Uterus (tissue), 4 donors: Measurements from ENCODE around the gene MRTFB. TPM values are rescaled to one million over a fixed set of nuclear protein-coding genes. Genes with fewer than 3 reads are reported as not detected.
A peak's percentile ranks its signal among the peaks of the same experiment; 100 is the strongest.

Source experiments
- DNase-seq, 2 donors: peaks; one replicate each; pipeline ENCODE4 v3.0.0-alpha.2; 2019 to 2020
- H3K27ac ChIP-seq, 2 donors: fragments of 200-600 bp; sonication (generic); 1 replicate in 1 of 2; 2 replicates in 1 of 2; pipeline ENCODE4 v1.5.1; 2016 to 2018
- H3K27me3 ChIP-seq, 2 donors: fragments of 200-600 bp; sonication (generic); one replicate each; pipeline ENCODE4 v1.5.1; 2018 to 2019; ENCODE audit warnings: control low read depth in 1 of 2
- H3K36me3 ChIP-seq, 2 donors: fragments of 200-600 bp; sonication (generic); one replicate each; pipeline ENCODE4 v1.5.1; 2019; ENCODE audit warnings: control low read depth in 1 of 2
- H3K4me1 ChIP-seq, 2 donors: fragments of 200-600 bp; sonication (generic); one replicate each; pipeline ENCODE4 v1.5.1; 2018 to 2019; ENCODE audit warnings: control low read depth in 1 of 2
- H3K4me3 ChIP-seq, 2 donors: fragments of 200-600 bp; sonication (generic); 1 replicate in 1 of 2; 2 replicates in 1 of 2; pipeline ENCODE4 v1.5.1; 2018 to 2019; ENCODE audit warnings: mild to moderate bottlenecking in 1 of 2
- H3K9me3 ChIP-seq, 2 donors: fragments of 200-600 bp; sonication (generic); one replicate each; pipeline ENCODE4 v1.5.1; 2019; ENCODE audit warnings: control low read depth in 1 of 2
- POLR2A ChIP-seq, 2 donors: fragments of 450-650 bp; IDR thresholded peaks; one replicate each; pipeline ENCODE4 v1.6.1; 2016; ENCODE audit warnings: antibody characterized with exemption in 2 of 2, mild to moderate bottlenecking in 1 of 2, moderate library complexity in 1 of 2
- intact Hi-C: fragments of 100-400 bp; cut with DNase I; formaldehyde crosslinking; loops from one replicate; pipeline ENCODE4 v1.15.1; 2023; ENCODE audit warnings: low total_unique reads
- total RNA-seq, 4 donors: library from RNA; depleted of rRNA in 3 of 4; stranded (reverse); fragments of >200 nt in 3 of 4; gene quantifications; one replicate each; pipeline versions ENCODE4 v1.1.0 to v1.2.4, GENCODE V29; 2014 to 2023
- TF ChIP-seq, protein P1 (sequence below), 4 experiments: fragments of 200-600 bp in 2 of 4; fragments of 450-650 bp in 2 of 4; sonication (generic) in 2 of 4; IDR thresholded peaks; one replicate each; pipeline ENCODE4 v1.5.1; 2016 to 2019; ENCODE audit warnings: antibody characterized with exemption in 4 of 4, mild to moderate bottlenecking in 2 of 4, moderate library complexity in 1 of 4
- donor health status: DM: yes; HTN: yes; CAD: no.

MRTFB gene
- total RNA-seq, 4 donors from 2014 or later = 49.8 to 178 (median 75.1) TPM

DNA sequence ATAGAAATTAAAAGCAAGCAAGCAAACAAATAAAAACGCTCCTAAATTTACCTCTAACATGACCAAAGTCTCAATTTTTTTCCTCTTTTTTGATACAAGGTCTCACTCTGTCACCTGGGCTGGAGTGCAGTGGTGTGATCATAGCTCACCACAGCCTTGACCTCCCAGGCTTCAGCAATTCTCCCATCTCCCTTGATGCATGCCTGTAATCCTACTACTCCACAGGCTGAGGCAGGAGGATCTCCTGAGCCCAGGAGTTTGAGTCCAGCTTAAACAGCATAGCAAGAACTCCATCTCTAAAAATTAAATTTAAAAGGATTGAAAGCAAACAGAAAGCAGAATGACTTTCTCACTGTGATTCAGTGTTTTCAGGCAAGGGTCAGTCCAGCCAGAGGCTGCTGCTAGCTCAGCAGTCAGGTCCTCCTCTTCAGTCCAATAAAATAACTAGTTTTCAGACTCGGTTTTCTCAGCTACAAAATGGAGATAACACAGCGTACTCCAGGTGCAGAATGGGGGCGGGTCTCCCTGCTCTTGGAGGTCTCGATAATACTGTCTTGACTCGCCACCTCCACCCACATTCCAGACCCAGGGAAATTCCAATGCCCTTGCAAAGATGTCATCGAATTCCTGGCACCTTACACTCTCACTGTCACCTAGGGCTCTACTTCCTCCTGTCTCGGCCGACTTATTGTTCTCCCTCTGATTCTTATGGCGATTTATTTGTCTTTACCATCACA, 20.7 kb upstream of the MRTFB start:
- Histone ChIP-seq H3K27me3 (no peaks in the 10 kb centered on the region), H3K4me3 (no peak overlapping the region), H3K27ac (peak overlapping the region in 1 of 2 donors; percentile 10), H3K36me3 (no peaks in the 10 kb centered on the region), H3K9me3 (no peaks in the 10 kb centered on the region), H3K4me1 (no peaks in the 10 kb centered on the region)
- no peak for DNase-seq
- no peak for TF ChIP-seq POLR2A (IDR thresholded peaks at IDR 0.05)
- TF ChIP-seq, protein P1, sequence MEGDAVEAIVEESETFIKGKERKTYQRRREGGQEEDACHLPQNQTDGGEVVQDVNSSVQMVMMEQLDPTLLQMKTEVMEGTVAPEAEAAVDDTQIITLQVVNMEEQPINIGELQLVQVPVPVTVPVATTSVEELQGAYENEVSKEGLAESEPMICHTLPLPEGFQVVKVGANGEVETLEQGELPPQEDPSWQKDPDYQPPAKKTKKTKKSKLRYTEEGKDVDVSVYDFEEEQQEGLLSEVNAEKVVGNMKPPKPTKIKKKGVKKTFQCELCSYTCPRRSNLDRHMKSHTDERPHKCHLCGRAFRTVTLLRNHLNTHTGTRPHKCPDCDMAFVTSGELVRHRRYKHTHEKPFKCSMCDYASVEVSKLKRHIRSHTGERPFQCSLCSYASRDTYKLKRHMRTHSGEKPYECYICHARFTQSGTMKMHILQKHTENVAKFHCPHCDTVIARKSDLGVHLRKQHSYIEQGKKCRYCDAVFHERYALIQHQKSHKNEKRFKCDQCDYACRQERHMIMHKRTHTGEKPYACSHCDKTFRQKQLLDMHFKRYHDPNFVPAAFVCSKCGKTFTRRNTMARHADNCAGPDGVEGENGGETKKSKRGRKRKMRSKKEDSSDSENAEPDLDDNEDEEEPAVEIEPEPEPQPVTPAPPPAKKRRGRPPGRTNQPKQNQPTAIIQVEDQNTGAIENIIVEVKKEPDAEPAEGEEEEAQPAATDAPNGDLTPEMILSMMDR (IDR thresholded peaks at IDR 0.05) = no peak
- intact Hi-C loops = no loop called here

- TF ChIP-seq POLR2A (IDR thresholded peaks at IDR 0.05) = no peak
- TF ChIP-seq, protein P1 (IDR thresholded peaks at IDR 0.05) = no peak
- Histone ChIP-seq H3K4me3 (no peak overlapping the region), H3K9me3 (no peaks in the 10 kb centered on the region), H3K4me1 (no peaks in the 10 kb centered on the region), H3K27me3 (no peaks in the 10 kb centered on the region), H3K27ac (peak overlapping the region in 1 of 2 donors; percentile 10), H3K36me3 (no peaks in the 10 kb centered on the region)
- no peak for DNase-seq
- intact Hi-C loops = no loop called here
Measured at GRCh38 chr16:14051103-14051729, 19.9 kb upstream of the MRTFB start.

DNA sequence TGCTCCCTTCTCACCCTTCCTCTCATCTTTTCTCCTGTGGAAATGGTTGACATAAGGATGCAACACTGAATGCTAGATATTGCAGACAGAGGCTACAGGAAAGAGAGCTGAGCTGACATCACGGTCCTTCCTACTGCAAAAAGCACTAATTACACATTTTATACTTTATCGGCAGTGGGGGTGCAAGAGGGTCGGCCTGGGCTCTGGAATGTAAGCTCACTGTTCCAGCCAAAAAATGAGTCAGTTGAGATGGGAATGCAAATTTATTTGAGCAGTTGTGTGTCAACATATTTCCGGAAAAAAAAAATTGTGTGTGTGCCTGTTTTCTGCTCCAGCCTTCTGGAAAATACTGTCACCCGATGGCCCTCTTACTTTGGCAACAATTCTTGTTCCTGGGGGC, 14.1 kb upstream of the MRTFB start:
- H3K36me3 ChIP-seq = no peaks in the 10 kb centered on the region
- no peaks in the 10 kb centered on the region for H3K4me1 ChIP-seq
- DNase-seq = no peak
- intact Hi-C loops = no loop called here
- no peak for TF ChIP-seq POLR2A (IDR thresholded peaks at IDR 0.05)
- TF ChIP-seq, protein P1 (IDR thresholded peaks at IDR 0.05) = no peak
- H3K9me3 ChIP-seq = no peaks in the 10 kb centered on the region
- no peak overlapping the region for H3K4me3 ChIP-seq
- H3K27me3 ChIP-seq = no peaks in the 10 kb centered on the region
- H3K27ac ChIP-seq = peak overlapping the region; percentile 54 to 61

GRCh38 chr16:14057878-14058382, 13.2 kb upstream of the MRTFB start:
- TF ChIP-seq POLR2A (IDR thresholded peaks at IDR 0.05) = no peak
- TF ChIP-seq, protein P1 (IDR thresholded peaks at IDR 0.05) = no peak
- Histone ChIP-seq H3K9me3 (no peaks in the 10 kb centered on the region), H3K27ac (peak overlapping the region; percentile 54 to 61), H3K4me3 (no peak overlapping the region), H3K4me1 (no peaks in the 10 kb centered on the region), H3K36me3 (no peaks in the 10 kb centered on the region), H3K27me3 (no peaks in the 10 kb centered on the region)
- peak; percentile 17 to 66 for DNase-seq
- intact Hi-C loops = no loop called here

DNA sequence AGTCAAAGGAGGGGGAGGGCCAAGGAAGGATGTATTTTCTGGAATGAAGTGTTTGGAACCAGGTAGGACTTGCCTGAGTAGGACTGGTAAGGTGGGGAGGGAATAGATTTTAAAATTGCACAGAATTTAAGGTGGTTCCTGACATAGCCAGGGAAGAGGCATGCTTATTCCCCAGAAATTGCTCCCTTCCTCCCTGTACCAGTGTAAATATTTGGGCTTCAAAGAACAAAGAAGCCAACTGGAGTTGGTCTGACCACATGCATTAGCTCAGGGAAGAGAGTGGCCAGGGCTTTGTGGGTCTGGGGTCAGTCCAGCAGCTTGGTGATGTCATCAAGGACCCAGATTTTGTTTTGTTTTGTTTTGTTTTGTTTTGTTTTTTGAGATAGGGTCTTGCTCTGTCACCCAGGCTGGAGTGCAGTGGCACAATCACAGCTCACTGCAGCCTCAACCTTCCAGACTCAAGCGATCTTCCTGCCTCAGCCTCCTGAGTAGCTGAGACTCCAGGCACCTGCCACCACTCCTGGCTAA, 9.3 kb upstream of the MRTFB start:
- Histone ChIP-seq H3K36me3 (no peaks in the 10 kb centered on the region), H3K27ac (no peak overlapping the region), H3K4me3 (no peak overlapping the region), H3K27me3 (no peaks in the 10 kb centered on the region), H3K4me1 (no peaks in the 10 kb centered on the region), H3K9me3 (no peaks in the 10 kb centered on the region)
- intact Hi-C loops = no loop called here
- no peak for DNase-seq
- TF ChIP-seq, protein P1 (IDR thresholded peaks at IDR 0.05) = no peak
- TF ChIP-seq POLR2A (IDR thresholded peaks at IDR 0.05) = no peak
